Activated CD8-positive, alpha-beta memory T cell treated with anti-CD3 and anti-CD28 coated beads for 24 hours (primary cell): Measurements from ENCODE around the gene ALPK1.

Experiments used
- DNase-seq: peaks from one replicate; pipeline ENCODE4 v3.0.0-alpha.2; 2020

Gene ALPK1

DNA sequence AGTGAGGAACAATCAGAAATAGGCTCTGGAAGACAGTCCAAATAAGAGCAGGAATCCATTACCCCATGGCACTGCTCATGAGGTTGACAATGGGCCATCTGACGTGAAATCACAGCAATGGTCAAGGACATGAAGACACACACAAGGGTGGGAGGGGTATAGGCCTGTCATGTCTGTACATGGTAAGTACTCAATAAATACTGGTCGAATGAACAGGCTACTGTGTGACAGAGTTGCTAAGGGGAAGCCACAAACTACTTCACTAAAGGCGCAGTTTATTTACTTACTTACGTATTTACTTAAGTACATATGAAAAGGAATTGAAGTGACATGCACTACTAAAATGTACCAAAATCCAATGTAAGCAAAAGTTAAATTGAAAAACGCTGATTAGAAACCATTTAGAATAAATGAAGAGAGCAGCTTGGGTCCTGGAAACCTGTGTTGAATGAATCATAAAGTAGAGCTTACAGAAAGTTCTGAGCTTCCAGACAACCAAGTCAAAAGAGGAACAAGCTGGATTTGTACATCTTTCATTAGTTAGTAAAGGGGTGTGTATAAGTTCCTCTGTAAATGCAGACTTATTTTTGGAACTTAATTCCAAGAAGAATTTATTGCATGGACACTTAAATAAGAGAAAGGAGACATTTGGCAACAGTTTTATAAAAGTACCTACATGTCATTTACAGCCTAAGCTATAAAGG is 32.7 kb downstream of the ALPK1 start:
- DNase-seq: no peak

DNA sequence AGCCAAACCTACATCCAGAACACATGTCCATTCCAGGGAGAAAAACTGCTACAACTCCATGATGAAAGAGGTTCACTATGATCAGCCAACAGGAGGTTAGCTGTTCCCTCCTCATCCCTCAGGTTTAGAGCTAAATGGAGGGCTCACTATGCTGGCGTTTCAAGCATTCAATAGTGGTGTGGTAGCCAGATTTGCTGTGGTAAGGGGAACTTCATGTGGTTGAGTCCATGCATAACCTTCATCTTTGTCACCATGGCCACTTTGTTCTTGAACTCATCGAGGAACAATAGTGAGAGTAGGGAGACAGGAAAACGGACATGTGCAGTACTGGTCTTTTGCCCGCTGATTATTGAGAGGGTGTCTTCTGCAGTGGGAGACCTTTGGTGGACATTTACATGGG is 33.8 kb downstream of the ALPK1 start:
- DNase-seq: no peak

DNA sequence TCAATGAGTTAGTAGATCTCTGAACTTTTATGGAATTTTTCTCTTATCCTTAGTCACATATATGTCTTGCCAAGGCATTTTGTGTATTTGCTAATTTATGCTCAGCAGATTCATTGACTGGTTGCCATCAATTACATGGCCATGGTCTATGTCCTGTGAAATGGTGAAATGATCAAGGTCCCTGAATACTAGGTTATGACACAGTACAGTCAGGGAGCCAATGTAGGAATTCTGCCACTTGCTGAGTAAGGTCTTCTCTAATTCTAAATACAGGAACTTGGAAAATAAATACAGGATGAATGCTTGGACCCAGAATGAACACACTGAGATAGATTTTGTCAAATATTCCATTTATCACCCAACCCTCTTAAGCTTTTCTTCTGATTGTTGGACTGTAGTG is 35.2 kb downstream of the ALPK1 start:
- no peak for DNase-seq

DNA sequence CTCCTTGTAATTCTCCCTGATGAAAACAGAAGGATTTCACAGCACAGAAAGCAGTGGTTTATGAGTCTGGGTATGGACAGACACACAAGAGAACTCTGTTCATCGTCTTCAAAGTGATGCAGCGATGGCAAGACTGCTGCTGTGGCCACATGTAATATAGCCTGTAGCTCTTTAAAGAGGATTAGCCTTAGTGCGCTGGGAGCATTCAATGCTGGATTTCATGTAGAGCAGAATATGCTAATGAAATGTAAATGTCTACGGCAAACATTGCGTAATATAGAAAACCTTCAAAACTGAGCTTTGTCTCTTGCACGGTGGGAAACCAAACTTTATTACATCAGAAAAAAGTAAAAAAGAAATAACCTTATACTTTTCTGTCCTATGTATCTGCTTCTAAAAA is 42.9 kb downstream of the ALPK1 start:
- DNase-seq: no peak

DNA sequence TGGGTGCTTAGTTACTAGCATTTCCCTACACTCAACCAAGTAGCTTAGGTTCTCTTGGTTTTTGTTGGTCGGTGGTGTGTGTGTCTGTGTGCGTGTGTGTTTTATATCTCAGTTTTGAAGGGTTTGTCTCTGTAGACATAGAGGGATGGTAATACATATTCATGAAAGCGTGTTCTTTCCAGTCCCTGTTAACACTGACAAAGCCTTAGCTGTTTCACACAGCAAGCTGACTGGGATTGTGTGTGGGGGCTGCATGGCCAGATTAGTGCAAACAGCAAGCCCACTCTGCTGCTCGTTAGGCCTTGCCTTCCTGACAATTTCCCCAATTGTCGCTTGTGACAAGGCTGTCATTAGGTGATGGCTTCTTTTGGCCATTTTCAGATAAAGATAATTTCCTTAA is 43.9 kb downstream of the ALPK1 start:
- no peak for DNase-seq

DNA sequence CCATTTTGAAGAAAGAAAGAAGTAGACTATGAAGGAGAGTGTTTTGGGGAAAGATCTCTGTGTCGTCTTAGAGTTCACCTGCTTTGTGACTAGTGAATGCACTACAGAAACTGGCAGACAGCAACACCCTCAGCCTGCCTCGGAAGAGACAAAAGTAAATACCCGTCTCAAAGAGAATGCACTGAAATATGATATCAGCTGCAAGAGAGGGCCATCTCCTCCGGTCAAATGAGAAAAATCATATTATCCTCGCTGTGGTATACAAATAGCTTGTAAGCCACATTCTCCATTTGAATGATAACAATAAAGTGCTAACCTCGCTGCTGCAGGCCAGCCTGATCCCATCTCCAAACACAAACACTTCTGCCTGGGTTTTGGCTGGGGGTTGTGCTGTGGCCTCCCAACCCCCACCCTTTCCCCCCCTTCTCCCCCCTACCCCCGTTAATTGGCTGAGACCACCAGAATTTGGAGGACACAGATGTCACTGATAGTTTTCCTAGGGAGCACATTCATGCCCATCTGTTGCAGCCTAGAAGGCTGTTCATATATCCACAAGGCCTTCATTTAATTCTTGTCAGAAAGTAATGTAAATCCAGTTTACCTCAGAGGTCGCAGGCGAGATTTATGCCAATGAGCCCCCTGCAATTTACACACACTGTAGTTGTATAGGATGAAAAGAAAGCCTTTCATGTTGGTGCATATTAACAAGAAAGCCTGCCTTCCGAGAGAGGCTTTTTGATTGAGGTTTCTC is 46.3 kb downstream of the ALPK1 start:
- no peak for DNase-seq

DNA sequence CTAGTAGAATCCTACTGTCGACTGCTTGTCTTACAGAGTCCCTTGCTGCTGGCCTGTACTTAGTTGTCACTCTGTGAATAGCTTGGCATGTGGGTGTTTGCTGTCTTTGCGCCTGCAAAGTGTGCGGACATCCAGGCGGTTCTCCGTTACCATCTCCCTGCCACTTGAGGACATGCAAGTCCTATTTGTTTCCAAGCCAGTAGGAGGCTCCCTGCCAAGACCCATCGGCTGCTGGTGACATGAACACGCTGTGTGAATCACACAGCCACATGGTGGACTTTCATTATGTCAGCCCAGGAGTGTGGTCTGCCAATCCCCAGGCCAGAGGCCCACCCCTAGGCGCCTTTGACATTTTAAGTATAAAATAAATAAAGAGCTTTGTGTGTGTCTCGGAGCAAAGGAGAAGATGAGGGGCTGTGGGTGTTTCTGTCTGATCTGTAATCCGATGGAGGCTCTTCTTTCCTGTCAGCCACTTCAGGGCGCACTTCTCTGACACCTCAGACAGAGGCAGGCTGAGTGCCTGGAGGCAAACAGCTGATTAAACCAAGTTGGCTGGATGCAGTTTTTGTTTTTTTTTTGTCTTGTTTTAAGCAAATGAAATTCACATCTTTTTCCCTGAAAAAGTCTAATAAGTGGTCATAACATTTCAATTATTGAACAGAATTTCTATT is 51.5 kb downstream of the ALPK1 start:
- no peak for DNase-seq

DNA sequence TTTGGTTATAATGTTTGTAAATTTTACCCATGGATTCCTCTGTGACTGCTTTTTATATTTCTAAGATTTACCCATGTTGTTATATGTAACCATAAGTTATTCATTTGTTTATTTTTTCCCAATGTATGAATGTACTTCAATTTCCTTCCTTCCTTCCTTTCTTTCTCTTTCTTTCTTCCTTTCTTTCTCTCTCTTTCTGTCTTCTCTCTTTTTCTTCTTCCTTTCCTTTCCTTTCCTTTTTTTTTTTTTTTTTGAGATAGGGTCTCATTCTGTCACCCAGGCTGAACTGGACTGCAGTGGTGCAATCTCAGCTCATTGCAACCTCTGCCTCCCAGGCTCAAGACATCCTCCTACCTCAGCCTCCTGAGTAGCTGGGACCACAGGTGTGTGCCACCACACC is 55.6 kb downstream of the ALPK1 start:
- no peak for DNase-seq

DNA sequence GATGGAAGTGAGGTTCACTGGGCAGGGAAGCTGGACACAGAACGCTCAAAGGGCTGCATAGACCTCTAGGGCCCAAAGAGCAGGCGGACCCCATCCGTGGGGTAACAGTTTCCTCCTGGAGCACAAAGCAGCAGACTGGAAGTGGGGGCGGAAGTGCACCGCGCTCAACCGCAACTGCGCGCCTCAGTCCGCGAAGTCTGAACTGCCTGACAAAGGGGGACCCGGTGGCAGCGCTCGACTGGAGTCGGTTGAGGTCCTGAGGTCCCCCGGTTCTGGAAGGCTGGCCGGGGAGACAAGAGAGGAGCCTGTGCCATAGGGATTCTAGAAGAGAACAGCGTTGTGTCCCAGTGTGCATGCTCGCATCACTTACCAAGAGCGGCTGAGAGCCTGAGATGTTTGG is 58.5 kb downstream of the ALPK1 start:
- DNase-seq: no peak

DNA sequence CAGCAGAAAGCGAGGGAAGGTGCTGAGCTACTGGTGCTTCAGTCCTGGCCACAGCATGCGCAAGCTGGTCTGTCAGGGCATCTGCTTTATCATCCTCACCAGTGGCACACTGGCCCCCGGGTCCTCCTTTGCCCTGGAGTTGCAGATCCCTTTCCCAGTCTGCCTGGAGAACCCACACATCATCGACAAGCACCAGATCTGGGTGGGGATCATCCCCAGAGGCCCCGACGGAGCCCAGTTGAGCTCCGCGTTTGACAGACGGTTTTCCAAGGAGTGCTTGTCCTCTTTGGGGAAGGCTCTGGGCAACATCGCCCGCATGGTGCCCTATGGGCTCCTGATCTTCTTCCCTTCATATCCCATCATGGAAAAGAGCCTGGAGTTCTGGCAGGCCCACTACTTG is 60.3 kb downstream of the ALPK1 start:
- no peak for DNase-seq

DNA sequence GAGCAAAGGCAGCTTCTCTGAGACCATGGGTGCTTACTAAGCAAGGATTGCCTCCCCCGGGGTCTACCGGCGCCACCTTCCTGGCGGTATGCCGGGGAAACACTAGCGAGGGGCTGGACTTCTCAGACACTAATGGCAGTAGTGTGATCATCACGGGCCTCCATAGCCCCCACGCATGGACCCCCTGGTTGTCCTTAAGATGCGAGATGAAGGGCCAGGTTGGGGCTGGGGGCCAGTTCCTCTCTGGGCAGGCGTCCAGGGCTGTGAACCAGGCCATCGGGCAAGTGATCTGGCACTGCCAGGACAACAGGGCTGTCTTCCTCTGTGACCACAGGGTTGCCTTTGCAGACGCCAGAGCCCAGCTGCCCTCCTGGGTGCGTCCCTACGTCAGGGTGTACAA is 60.7 kb downstream of the ALPK1 start:
- no peak for DNase-seq

DNA sequence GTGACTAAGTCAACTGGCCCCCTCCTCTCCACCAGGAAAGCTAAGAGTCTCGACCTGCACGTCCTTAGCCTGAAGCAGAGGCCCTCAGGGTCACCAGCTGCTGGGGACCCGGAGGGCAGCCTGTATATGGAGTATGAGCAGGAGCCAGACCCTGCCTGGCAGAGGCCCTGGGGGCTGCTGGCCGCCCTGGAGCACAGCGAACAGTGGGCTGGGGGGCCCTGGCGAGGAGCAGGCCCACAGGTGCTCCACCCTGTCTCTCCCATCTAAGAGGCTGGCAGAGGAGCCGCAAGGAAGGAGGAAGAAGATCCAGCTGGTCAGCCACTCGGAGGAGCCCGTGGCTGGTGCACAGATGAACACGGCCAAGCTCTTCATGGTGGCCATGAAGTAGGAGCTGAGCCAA is 61.2 kb downstream of the ALPK1 start:
- no peak for DNase-seq

DNA sequence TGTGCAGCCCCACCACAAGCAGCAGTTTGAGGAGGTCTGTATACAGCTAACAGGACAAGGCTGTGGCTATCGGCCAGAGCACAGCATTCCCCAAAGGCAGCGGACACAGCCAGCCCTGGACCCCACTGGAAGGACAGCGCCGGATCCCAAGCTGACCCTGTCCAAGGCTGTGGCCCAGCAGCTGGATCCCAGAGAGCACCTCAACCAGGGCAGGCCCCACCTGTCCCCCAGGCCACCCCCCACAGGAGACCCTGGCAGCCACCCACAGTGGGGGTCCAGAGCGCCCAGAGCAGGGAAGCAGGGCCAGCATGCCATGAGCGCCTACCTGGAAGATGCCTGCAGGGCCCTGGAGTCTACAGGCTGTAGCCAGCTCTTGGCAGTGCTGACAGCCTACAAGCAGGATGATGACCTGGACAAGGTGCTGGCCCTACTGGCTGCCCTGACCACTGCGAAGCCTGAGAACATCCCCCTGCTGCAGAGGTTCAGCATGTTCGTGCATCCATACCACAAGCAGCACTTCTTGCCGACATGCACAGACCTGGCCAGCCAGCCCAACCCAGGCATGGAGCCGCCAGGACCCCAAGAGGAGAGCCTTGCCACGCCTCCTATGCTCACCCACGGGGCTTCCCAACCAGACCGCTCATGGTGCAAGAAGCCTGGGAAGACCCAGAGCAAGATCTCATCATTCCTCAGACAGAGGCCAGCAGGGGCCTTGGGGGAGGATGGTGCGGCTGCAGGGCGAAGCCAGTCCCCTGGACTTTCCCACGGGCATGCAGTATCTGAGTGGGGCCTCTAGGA is 62.0 kb downstream of the ALPK1 start:
- DNase-seq: no peak

DNA sequence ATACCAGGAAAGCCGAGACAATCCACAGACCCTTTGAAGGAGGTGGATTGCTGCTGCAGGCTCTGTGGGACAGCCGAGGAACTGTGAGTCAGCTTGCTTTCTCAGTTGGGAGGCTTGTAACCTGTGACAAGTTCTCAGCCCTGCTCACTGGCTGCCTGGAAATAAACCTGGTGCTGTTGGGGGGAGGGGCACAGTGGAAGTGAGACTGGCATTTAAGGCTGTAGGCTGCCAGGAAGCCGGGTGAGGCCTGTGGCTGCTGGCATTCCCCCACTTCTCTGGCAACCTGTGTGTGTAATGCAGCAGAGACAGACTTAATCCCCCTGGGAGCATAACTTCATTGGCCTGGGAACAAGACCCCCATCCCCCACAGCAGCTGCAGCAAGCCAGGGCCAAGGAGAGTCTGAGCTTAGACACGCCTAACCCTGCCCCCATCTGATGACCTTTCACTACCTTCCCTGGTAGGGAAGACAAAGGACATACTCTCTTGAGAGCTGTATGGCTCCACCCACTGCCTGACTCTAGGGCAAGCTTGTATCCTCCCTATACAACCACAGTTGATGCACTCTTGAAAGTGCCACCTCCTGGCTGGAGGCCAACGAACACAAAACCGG is 64.1 kb downstream of the ALPK1 start:
- no peak for DNase-seq

DNA sequence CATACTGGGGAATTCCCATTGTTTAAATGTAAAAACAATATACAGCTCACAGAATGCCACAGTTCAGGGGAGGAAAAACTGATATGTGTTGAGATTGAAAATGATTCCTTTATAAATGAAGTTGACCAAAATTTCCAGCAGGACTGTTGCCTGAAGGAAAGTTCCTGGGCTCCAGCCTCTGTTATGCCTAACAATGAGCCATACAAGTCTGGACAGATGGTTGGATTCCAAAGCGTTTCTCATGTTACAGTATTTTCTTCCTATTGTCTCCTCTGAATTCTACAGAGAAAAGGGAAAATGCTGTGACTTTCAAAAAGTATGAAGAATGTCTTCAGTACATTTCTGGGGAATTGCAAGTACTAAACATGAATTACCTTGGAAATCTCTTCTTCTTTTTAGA is 73.3 kb downstream of the ALPK1 start:
- no peak for DNase-seq

DNA sequence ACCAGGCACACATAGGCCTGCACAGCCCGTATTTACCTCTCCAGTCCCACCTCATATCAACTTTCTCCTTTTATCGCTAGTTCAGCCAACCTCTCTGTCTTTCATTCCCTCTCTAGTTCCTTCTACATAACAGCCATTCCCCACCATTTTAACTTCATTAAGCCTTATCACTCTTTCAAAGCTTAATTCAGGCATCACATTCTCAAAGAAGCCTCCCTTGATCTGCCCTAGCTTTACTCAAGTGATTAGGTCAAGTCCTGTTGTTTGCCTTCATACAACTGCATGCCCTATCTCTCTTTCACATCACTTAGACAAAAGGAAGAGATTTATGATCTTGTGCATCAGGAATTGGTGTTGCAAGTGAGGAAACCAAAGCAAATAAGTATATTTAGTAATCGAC is 74.2 kb downstream of the ALPK1 start:
- DNase-seq: no peak

DNA sequence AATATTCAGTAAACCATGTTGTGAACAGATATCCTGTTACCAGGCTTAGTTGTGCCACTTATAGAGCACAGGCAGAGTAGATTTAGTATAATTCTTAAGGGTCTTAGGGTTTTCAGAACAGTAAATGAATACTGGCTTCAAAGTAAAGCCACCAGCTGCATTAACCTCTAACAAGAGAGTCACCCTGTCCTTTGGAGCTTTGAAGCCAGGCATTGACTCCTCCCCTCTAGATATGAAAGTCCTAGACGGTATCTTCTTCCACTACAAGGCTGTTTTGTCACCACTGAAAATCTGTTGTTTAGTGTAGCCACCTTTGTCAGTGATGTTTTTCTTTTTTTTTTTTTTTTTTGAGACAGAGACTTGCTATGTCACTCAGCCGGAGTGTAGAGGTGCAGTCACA is 77.7 kb downstream of the ALPK1 start:
- DNase-seq: no peak

DNA sequence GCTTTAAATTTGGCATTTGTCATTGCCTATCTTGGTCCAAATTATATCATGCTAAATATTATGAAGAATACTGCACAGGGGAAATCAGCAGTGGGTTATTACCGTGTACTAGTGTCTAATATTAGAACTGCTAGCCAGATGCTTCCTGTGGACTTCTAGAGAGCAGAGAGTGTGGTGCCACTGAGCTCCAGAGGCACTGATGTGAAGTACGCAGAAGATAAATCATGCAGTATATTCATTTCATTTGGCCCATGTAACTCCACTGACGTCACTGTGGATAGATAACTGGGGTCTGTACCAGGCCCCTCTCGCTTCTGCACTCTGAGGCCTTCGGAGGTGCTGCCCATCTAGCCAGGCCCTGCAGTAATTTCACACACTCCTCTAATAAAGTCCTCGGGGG is 80.0 kb downstream of the ALPK1 start:
- DNase-seq: no peak

DNA sequence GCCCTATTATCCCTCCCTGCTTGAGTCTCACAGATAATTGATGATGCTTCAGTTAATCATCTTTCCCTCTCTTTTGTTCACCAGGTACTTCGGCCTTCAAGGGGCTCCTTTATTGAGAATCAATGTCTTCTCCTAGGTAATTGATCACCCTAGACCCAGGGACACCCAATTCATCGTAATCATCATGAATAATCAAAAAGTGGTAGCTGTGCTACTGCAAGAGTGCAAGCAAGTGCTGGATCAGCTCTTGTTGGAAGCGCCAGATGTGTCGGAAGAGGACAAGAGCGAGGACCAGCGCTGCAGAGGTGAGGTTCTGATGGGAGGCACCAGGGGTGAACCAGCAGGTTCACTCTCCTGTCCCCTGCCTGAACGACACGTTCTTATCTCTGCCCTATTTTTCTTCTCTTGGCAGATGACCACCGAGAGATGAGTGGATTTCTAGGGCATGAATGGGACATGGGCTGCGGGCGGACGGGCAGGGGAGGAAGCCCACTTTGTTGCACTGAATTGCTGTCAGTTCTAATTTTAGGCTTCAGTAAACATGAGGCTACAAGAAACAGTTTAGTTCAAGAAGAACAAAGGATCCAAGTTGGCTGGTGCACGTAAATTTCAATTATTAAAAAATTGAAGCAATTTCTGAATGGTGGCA is 80.5 kb downstream of the ALPK1 start:
- DNase-seq: no peak

DNA sequence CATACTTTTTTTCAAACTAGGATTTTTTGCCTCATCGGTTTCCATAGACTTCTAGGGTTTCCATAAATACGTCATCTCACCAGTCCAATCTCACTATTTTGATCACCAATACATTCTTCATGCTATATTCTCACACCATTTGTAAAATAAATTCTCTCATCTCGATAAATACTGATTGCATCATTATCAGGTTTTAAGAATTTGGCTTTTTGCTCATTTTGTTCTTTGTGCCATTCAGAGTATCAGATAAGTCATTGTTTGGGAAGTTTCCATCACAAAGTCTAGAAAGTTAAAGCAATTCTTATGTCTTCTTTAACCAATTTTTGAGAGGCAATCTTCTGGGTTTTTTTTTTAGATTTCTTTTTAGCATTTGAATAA is 81.1 kb downstream of the ALPK1 start:
- no peak for DNase-seq

DNA sequence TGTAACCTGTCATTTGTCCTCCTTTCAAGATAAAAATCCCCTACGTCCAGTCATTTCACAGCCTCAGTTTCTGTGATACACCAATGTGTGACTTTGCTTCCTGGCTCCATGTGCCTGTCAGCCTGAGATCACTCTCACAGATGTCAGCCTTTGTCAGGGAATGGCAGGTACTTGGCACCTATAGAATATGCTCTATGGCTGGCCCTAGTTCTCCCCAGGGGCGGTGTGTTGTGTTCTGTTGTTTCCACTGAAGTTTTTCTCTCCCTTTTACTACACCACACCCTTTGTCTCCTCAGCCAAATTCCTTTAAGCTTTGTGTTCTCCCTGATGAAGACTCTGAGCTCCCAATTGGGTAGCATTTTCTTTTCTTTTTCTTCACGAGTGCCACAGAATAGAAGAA is 81.7 kb downstream of the ALPK1 start:
- DNase-seq: no peak

DNA sequence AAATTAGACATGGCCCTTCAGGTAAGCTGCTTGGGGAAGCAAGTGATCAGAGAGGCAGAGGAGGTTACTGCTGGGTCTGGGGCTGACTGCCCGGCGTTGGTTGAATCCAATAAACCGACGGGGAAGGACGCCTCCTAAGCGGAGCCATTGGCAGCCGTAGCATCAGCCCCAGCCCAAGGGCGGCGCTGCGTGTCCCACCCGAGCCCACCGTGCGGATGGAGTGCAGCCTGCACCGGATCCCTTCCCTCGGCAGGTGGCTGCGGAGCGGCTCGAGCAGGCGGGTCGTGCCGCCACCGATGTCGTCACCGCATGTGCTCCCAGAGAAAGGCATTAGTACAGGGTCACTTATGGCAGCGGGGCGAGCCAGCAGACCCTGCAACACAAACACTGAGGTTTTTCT is 82.1 kb downstream of the ALPK1 start:
- DNase-seq: no peak
